ENCODE results near the gene LDLRAD4.
"Not testable (repeated sequence)": the region's sequence is repeated elsewhere in the genome, so short reads cannot be mapped to it uniquely, and the experiment has no call there.

- TF ChIP-seq PKNOX1 (IDR thresholded peaks at IDR 0.05); CHD4 (IDR thresholded peaks at IDR 0.05; ENCODE audit: insufficient read depth, insufficient replicate concordance, low read depth, low read length, poor library complexity, severe bottlenecking); BRD9 (IDR thresholded peaks at IDR 0.05; ENCODE audit: low read depth, partially characterized antibody); SRSF3 (IDR thresholded peaks at IDR 0.05; ENCODE audit: insufficient read depth, low read length); ZNF174 (CRISPR knock-in tag; IDR thresholded peaks at IDR 0.05); POLR2AphosphoS5 (IDR thresholded peaks at IDR 0.05; ENCODE audit: control insufficient read depth, insufficient read depth, low read depth, low read length): not testable (repeated sequence)
Observed at GRCh38 chr18:13690060-13690459, 471.5 kb downstream of the LDLRAD4 start.

Data from K562 (cell line).